ENCODE results near the gene KIAA1671.

Gene KIAA1671

GRCh38 chr22:25098445-25099081 is 146.0 kb downstream of the KIAA1671 start:
- DNase-seq = no peak

GRCh38 chr22:25099202-25099601 is 146.7 kb downstream of the KIAA1671 start:
- DNase-seq = no peak

- DNase-seq = no peak
Observed at GRCh38 chr22:25100402-25100801, 147.9 kb downstream of the KIAA1671 start.

GRCh38 chr22:25100948-25101347 is 148.4 kb downstream of the KIAA1671 start:
- no peak for DNase-seq

GRCh38 chr22:25101501-25101900 is 149.0 kb downstream of the KIAA1671 start:
- no peak for DNase-seq

GRCh38 chr22:25101986-25102385 is 149.5 kb downstream of the KIAA1671 start:
- DNase-seq = no peak

- DNase-seq = no peak
Observed at GRCh38 chr22:25102722-25103121, 150.2 kb downstream of the KIAA1671 start.

GRCh38 chr22:25104367-25104766 is 151.9 kb downstream of the KIAA1671 start:
- no peak for DNase-seq

GRCh38 chr22:25105817-25106650 is 153.5 kb downstream of the KIAA1671 start:
- no peak for DNase-seq

GRCh38 chr22:25109878-25110595 is 157.5 kb downstream of the KIAA1671 start:
- no peak for DNase-seq

- DNase-seq = no peak
Observed at GRCh38 chr22:25110596-25110845, 158.0 kb downstream of the KIAA1671 start.

- peak; percentile 83 for DNase-seq
Observed at GRCh38 chr22:25110846-25111578, 158.5 kb downstream of the KIAA1671 start.

GRCh38 chr22:25111579-25112517 is 159.3 kb downstream of the KIAA1671 start:
- no peak for DNase-seq

GRCh38 chr22:25112538-25113253 is 160.2 kb downstream of the KIAA1671 start:
- no peak for DNase-seq

- DNase-seq = no peak
Observed at GRCh38 chr22:25113316-25113721, 160.8 kb downstream of the KIAA1671 start.

- peak; percentile 35 for DNase-seq
Observed at GRCh38 chr22:25114369-25115362, 162.2 kb downstream of the KIAA1671 start.

- DNase-seq = no peak
Observed at GRCh38 chr22:25119609-25120008, 167.1 kb downstream of the KIAA1671 start.

- peak; percentile 70 for DNase-seq
Observed at GRCh38 chr22:25120093-25120561, 167.6 kb downstream of the KIAA1671 start.

- DNase-seq = no peak
Observed at GRCh38 chr22:25120761-25121212, 168.3 kb downstream of the KIAA1671 start.
